Measurements from ENCODE around the gene LST1.

LST1 gene

GRCh38 chr6:31560697-31561058, 25.4 kb upstream of the LST1 start:
- no peak for DNase-seq

GRCh38 chr6:31567531-31568370, 18.3 kb upstream of the LST1 start:
- DNase-seq = peak in 1 of 2 donors; percentile 61

GRCh38 chr6:31568537-31568961, 17.5 kb upstream of the LST1 start:
- peak; percentile 81 to 89 for DNase-seq

GRCh38 chr6:31569861-31570536, 16.1 kb upstream of the LST1 start:
- no peak for DNase-seq

- peak; percentile 78 to 89 for DNase-seq
Observed at GRCh38 chr6:31572041-31572911, 13.8 kb upstream of the LST1 start, which contains the start of gene LTA. LTA (plus strand) TSS chr6:31572289; CDS start chr6:31572743, 454 bp downstream.

- no peak for DNase-seq
Observed at GRCh38 chr6:31573239-31574105, 12.6 kb upstream of the LST1 start.

- no peak for DNase-seq
Observed at GRCh38 chr6:31574106-31575061, 11.7 kb upstream of the LST1 start.

- DNase-seq = peak; percentile 88 to 94
Observed at GRCh38 chr6:31575335-31575901, 10.7 kb upstream of the LST1 start, which contains the start of gene TNF. TNF (plus strand) TSS chr6:31575565; CDS start chr6:31575742, 177 bp downstream.

- peak in 1 of 2 donors; percentile 35 for DNase-seq
Observed at GRCh38 chr6:31575952-31576685, 10.0 kb upstream of the LST1 start.

- DNase-seq = peak; percentile 42 to 73
Observed at GRCh38 chr6:31576897-31577578, 9.0 kb upstream of the LST1 start.

GRCh38 chr6:31577579-31577966, 8.5 kb upstream of the LST1 start:
- DNase-seq = no peak

GRCh38 chr6:31578184-31579118, 7.6 kb upstream of the LST1 start:
- DNase-seq = peak in 1 of 2 donors; percentile 45

- DNase-seq = peak in 1 of 2 donors; percentile 36
Observed at GRCh38 chr6:31579119-31579505, 7.0 kb upstream of the LST1 start.

- peak in 1 of 2 donors; percentile 44 for DNase-seq
Observed at GRCh38 chr6:31579546-31580437, 6.3 kb upstream of the LST1 start.

GRCh38 chr6:31580438-31580740, 5.7 kb upstream of the LST1 start:
- DNase-seq = no peak

GRCh38 chr6:31580807-31581433, 5.2 kb upstream of the LST1 start:
- DNase-seq = peak; percentile 87 to 90

All from CD4-positive, alpha-beta T cell treated with Interferon alpha-2 for 1 hour (primary cell).